Measurements from ENCODE around the gene PDE10A. TPM values are rescaled to one million over a fixed set of nuclear protein-coding genes. Genes with fewer than 3 reads are reported as not detected.

Gene PDE10A
- total and polyA plus RNA-seq, 2 of the 8 experiments (the other 6 are each of a cell fraction or from before 2014, with no cell fraction given), result 1.1 to 2.4 TPM

DNA sequence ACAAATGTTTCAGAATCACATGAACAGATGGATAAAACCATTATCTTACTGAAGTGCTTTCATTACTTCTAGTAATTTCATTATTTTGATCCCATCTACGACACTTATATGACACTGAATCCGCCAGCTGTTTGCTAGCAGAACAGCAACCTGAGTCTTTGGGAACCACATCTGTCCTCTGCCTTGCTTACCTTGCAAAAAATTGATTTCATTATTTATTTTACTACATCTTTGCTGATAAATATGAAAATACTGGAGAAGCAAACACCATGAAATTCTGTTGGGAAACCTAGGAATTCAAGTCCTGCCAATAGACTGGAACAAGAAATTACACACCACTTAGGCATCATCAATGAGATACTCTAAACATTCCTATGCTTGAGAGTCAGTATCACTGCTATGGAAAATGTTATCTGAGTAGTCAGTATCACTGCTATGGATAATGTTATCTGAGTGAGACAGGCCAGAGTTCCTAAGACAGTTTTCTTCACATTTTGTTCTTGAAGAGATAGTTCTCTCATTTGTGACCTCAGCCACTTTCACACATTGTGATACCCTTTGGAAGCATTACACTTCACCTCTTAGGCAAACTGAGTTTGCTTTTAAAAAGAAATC is 91.9 kb downstream of the PDE10A start:
- no peaks in the 10 kb centered on the region; a peak in 1 of 7 replicates for H3K4me1 ChIP-seq (replicated peaks in 1 of 4; ENCODE audit: control insufficient read depth in 3 of 4, insufficient read depth in 4 of 4, low read length in 3 of 4)
- H3K79me2 ChIP-seq (ENCODE audit: control insufficient read depth in 1 of 2, insufficient read depth in 2 of 2, low read length in 2 of 2), result no peaks in the 10 kb centered on the region
- no peak overlapping the region for H2BK20ac ChIP-seq (ENCODE audit: low read length)
- H4K5ac ChIP-seq (ENCODE audit: insufficient read length, low read depth, low read length), result no peak overlapping the region
- H3K4ac ChIP-seq (replicated peaks; ENCODE audit: insufficient read length, low read depth, low read length), result no peak overlapping the region
- no peak overlapping the region for H3K56ac ChIP-seq (replicated peaks; ENCODE audit: insufficient read length, low read depth, low read length)
- no peaks in the 10 kb centered on the region for H3K27me3 ChIP-seq (replicated peaks in 1 of 4; ENCODE audit: control insufficient read depth in 3 of 4, extremely low read depth in 1 of 4, insufficient read depth in 3 of 4, low read length in 3 of 4)
- H3K23ac ChIP-seq (ENCODE audit: insufficient read length), result no peak overlapping the region
- no peak overlapping the region for H4K91ac ChIP-seq (replicated peaks; ENCODE audit: insufficient read length, low read length)
- H3K79me1 ChIP-seq (ENCODE audit: low read depth, low read length), result no peaks in the 10 kb centered on the region
- DNase-seq (ENCODE audit: low read depth in 1 of 2, low spot score in 2 of 2) (no peak), FAIRE-seq (no peak)
- H3K27ac ChIP-seq (ENCODE audit: low read depth, low read length), result no peak overlapping the region
- H2BK120ac ChIP-seq (replicated peaks; ENCODE audit: low read depth, low read length), result no peak overlapping the region
- H3K4me2 ChIP-seq (ENCODE audit: insufficient read depth in 1 of 2, low read depth in 2 of 2, low read length in 2 of 2), result no peak overlapping the region
- no peak overlapping the region for H4K8ac ChIP-seq (ENCODE audit: extremely low read depth, insufficient read depth, low read length)
- H3K18ac ChIP-seq (ENCODE audit: extremely low read depth, low read length), result no peak overlapping the region
- ChIA-PET CTCF (ENCODE audit: partially characterized antibody) (no interaction called here), POLR2A (ENCODE audit: partially characterized antibody) (no interaction called here)
- no peaks in the 10 kb centered on the region for H3K23me2 ChIP-seq (ENCODE audit: low read depth, low read length)
- no peak overlapping the region for H3K4me3 ChIP-seq (ENCODE audit: extremely low read depth in 1 of 4, insufficient read depth in 2 of 4, low read depth in 3 of 4, low read length in 4 of 4)
- no peak overlapping the region for H3K9ac ChIP-seq (replicated peaks in 1 of 4; ENCODE audit: extremely low read depth in 1 of 4, low read depth in 3 of 4, low read length in 3 of 4)
- no peaks in the 10 kb centered on the region; a peak in 1 of 4 replicates for H3K9me3 ChIP-seq (ENCODE audit: insufficient read depth in 2 of 2, low read depth in 1 of 2, low read length in 1 of 2)
- H3K36me3 ChIP-seq (ENCODE audit: control insufficient read depth in 2 of 4, insufficient read depth in 4 of 4, low read length in 3 of 4), result no peaks in the 10 kb centered on the region
- no peak overlapping the region for H2AK5ac ChIP-seq (ENCODE audit: low read depth, low read length)
- 94% methylated on average over 2 of the region's 2 CpGs; no CpG with 5 or more reads in 1 of the 2 experiments for WGBS, 2 experiments (ENCODE audit: extremely low coverage in 1 of 2, insufficient coverage in 1 of 2, insufficient read length in 1 of 2, insufficient replicate concordance in 2 of 2, low coverage in 1 of 2, low lambda C conversion rate in 2 of 2, missing lambda C conversion rate in 1 of 2)
- no peak overlapping the region for H2AFZ ChIP-seq (ENCODE audit: low read length)
- no peak overlapping the region for H2BK12ac ChIP-seq (ENCODE audit: low read depth, low read length)
- H2BK5ac ChIP-seq (ENCODE audit: low read depth, low read length), result no peak overlapping the region
- H4K20me1 ChIP-seq (replicated peaks in 1 of 2; ENCODE audit: control insufficient read depth in 1 of 2, insufficient read depth in 2 of 2, low read length in 2 of 2), result no peaks in the 10 kb centered on the region
- H2BK15ac ChIP-seq (ENCODE audit: low read length), result no peak overlapping the region
- no peak overlapping the region for H3K14ac ChIP-seq (ENCODE audit: insufficient read length)
- TF ChIP-seq CTBP2 (IDR thresholded peaks at IDR 0.05; ENCODE audit: borderline replicate concordance, insufficient read depth, insufficient read length, low read length), result no peak
- no peak for TF ChIP-seq ASH2L (IDR thresholded peaks at IDR 0.05; ENCODE audit: low read length)
- no peak for TF ChIP-seq YY1 (IDR thresholded peaks at IDR 0.05; ENCODE audit: low read depth, low read length)
- TF ChIP-seq NANOG (IDR thresholded peaks at IDR 0.05; ENCODE audit: insufficient read depth, low read depth, low read length, poor library complexity, severe bottlenecking), result no peak
- no peak for TF ChIP-seq FOSL1 (IDR thresholded peaks at IDR 0.05; ENCODE audit: insufficient read depth, low read depth, low read length)
- no peak for TF ChIP-seq SIX5 (IDR thresholded peaks at IDR 0.05; ENCODE audit: low read depth, low read length)
- no peak for TF ChIP-seq SP1 (IDR thresholded peaks at IDR 0.05; ENCODE audit: low read depth, low read length)
- no peak for TF ChIP-seq E2F6 (IDR thresholded peaks at IDR 0.05)
- TF ChIP-seq TCF12 (IDR thresholded peaks at IDR 0.05; ENCODE audit: low read depth, low read length), result no peak
- TF ChIP-seq CHD2 (IDR thresholded peaks at IDR 0.05; ENCODE audit: low read length), result no peak
- TF ChIP-seq BCL11A (IDR thresholded peaks at IDR 0.05; ENCODE audit: low read depth in 2 of 2, low read length in 2 of 2), result no peak
- no peak for TF ChIP-seq JUND (IDR thresholded peaks at IDR 0.05; ENCODE audit: low read length)
